Stimulated activated CD4-positive, alpha-beta T cell treated with anti-CD3 and anti-CD28 coated beads, Interleukin-1b, Interleukin-23, amount 100 ng/mL, for 1 hour (primary cell): ENCODE measurements around the gene ZNF516.

Experiments used
- DNase-seq, 2 donors: peaks; one replicate each; pipeline ENCODE4 v3.0.0-alpha.2; 2020; ENCODE audit warnings: low read depth in 2 of 2

ZNF516 gene

DNA sequence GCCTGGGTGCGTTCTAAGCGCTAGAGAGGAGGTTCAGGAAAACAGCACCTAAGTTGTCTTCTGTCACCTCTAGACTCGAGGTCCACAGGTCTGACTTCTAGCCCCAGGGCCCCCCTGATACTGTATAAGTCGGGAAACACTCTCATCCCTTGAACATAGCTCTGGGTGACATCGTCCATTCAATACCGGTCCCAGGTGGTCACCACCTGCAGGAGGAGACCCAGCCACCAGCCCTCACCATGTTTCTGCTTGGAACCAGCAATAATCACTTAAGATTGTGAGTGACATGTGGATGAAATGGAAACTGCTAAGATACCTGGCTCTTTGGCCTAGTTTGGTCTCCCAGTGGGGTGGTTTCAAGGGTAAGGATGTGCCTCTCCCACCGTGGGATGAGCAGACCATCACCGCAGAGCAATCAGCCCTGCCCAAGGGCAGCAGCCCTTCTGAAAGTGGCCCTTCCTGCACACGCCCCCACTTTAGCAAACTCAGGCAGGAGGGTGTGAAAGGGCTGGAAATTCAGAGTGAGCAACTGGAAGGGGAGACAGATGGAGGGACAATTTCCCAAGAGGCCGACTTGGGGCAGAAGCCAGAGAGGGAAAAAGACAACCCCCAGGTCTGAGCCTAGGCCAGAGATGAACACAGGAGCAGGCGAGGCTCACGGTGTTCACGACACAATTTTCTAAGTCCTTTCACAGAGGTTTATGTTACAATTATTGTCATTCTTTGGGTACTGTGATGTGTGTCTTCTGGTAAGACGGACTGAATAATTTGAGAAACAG is 95.2 kb downstream of the ZNF516 start:
- DNase-seq = no peak

DNA sequence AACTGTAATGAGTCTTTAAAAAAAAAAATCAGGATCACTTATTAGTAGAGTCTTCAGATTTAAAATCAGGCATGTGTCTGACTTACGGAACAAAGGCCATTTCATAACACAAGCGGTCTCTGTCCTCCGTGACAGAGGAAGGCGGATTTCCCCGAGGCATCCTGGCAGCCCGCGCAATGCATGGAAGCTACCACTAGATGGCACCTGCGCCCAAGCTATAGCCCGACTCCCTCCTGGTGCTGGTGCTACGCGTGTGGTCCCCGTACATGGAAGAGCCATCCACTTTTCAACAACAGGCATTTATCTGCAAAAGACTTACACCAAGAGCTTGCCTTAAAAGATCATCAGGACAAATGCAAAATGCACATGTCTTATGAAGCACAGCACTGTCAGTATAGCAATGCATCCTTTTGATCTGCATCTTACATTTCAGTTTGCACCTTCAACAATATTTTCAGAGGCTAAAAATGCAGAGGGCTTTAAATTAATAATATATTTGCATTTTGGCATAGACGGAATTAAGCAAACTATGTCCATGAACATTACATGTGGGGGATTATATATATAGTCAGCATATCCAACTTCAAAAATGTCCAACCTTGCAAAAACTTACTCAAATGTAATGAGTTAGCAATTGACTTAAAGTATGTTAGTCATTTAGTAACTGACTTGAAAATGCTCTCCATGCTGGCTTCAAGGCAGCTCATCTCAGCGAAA is 96.0 kb downstream of the ZNF516 start:
- peak; percentile 41 to 67 for DNase-seq

DNA sequence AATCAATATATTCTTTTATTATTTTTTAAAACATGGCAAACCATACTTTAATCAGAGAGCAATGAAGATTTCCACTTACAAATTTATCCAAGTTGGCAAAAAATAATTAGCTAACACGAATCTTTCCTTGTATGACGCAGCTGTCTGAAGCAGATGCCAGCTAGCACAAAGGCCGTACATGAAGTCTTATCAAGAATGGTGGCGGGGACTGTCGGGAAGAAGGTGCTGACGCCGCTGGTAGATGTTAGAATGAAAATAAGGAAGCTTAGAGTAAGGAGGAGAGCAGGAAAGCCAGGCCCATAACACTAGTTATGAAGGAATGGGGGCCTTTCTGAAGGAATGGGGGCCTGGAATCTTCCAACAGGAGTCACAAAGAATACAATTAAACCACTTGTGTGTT is 96.7 kb downstream of the ZNF516 start:
- no peak for DNase-seq

DNA sequence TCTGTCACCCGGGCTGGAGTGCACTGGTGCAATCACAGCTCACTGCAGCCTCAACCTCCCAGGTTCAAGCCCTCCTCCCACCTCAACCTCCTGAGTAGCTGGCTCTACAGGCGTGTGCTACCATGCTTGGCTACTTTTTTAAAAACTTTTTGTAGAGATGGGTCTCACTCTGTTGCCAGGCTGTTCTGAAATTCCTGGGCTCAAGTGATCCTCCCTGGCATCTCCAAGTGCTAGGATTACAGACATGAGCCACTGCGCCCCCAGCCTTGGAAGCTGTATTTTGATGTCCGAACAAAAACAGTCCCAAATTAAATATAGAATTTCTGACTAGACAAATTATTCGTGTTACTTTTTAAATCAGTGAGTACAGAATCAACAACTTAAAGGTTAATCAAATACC is 97.4 kb downstream of the ZNF516 start:
- DNase-seq = no peak

DNA sequence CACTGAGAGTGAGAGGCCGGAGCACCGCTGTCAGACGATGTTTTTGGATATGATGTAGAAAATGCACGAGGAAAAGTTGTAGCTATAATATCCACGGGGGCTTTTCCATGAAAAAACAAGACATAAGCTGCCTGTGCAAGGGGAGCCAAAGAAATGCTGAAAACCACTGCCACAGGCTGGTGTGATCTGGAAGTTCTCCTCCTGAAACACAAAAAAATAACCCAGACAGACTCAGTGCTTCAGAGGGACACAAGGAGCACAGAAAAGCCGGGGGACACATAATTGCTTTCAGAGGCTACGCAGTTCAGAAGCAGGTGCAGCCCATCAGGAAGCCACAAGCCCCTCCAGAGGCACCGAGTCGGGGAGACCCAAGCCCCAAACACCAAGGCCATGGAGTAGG is 98.2 kb downstream of the ZNF516 start:
- DNase-seq = no peak

DNA sequence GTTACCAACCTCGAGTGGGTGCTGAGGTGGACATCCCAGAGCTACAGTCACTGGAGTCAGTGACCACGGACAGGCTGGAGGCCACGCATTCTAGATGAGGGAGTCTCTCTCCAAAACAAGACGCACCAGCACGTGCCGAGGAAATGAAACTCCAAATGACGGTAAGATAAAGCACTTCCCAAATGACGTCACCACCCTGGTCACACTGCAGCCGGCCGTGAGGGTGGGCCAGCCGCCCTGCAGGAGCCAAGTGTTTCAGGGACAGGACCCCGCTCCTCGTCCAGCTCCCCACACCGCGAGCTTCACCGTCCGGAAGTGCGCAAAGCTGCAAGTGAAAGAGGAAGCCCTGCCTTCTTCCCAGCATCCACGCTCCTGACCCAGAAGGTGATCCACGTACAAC is 99.4 kb downstream of the ZNF516 start:
- DNase-seq = no peak

DNA sequence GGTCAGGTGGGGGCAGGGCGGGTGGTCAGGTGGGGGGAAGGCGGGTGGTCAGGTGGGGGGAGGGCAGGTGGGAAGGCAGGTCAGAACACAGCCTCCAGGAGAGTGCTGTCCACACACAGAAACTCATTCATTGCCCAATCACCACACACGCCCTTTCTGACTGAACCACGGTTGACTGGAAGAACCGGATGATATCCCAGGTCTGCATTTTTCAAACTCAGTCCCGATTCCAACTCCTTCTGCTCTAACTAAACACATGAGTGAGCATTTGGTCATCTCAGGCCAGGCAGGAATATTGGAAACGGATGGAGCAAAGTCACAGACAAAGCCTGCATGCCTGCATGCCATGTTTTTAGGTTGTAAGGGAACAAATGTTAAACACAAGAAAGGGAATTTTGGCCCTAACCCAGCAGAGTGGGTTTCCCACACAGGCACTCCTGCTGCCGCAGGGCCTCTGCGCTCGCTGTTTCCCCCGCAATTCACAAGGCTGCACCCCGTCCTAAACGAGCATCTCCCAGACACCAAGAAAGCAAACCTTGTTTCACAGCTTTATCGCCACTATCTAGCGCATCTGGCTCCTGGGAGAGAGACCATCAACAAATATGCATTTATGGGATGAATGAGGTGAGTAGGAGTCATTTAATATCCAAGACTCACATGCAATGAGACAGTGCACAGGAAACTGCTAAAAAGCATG is 100.1 kb downstream of the ZNF516 start:
- no peak for DNase-seq

DNA sequence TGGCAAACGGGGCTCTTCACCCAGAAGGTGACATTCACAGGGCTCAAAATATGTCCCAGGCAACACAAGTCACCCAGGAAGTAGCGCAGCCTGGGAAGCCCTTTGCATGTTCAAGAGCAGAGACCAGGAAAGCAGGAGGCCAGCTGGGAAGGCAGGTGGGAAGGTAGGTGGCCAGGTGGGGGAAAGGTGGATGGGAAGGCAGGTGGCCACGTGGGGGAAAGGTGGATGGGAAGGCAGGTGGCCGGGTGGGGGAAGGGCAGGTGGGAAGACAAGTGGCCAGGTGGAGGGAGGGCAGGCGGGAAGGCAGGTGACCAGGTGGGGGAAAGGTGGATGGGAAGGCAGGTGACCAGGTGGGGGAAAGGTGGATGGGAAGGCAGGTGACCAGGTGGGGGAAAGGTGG is 102.7 kb downstream of the ZNF516 start:
- DNase-seq = no peak

DNA sequence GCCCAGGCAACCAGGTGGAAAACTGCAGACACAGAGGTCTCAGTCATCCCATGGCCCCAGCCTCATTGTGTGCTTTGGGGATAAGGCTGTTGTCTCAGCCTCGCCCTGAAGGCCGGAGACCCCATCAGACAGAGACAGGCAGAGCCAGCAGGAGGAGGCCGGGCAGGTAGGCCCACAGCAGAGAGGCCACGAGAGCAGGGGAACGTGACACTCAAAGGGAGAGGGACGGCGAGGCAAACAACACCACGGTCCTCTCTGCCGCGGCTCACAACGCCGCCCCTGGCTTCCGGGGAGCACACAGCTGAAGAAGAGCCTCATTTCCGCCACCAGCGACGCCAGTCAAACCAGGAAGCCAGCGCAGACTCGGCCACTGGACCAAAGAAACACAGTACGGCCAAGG is 103.3 kb downstream of the ZNF516 start:
- DNase-seq = no peak

DNA sequence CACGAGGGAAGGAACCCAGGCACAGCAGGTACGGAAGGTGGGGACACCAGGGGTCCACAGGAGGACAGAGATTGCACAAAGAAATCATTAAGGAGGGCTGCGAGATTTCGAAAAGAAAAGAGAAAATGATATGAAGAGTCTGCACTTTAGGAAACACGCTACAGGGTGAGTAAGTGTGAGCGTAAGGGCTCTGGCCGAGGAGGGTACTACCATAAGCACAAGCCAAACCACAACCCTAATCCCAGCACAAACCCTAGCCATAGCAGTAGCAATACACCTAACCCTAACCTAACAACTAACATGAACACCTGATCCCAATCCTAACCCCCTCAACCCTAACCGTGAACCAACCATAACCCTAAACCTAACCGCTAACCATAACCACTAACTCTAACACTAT is 104.0 kb downstream of the ZNF516 start:
- no peak for DNase-seq

DNA sequence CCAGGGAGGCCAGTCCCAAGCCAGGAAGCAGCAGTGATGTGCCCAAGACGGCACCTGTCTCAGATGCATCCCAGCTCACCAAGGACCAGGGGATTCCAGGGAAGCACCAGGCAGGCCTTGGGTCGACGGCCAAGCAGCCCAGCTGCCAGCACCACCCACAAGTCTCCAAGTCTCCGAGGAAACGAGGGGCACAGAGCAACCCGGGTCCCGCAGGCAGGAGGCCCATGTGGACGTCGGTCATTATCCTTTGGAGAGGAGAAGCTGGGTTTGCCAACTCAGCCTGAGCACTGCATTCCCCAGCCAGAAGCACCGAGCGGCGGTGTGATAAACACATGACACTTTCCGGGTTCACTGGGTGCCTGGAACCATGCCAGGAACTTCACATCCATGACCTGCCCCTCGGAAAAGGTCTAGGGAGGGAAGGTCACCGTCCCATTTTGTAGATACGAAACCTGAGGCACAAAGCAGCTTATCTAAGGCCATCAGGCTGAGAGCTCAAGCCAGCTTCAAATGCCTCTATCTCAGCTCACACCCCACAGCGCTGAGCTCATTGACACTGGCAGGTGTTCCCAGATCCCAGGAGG is 104.5 kb downstream of the ZNF516 start:
- no peak for DNase-seq

DNA sequence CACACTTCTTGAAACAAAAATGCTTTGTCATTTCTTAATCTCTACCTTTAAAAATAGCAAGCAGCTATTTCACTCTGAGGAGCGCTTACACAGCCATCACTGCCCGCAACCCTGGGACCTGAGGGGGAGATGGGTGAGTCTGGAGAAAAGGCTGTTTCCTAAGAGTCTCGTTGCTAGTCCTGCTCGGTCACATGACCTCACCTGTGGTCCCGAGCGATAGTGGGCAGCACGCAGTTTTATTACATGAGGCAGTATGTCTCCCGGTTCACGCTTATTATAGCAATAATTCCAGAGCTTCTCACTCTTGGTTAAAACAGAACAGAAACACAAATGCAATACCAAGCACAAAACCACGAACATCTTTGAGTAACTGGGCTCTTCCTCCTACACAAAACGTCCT is 105.3 kb downstream of the ZNF516 start:
- no peak for DNase-seq

DNA sequence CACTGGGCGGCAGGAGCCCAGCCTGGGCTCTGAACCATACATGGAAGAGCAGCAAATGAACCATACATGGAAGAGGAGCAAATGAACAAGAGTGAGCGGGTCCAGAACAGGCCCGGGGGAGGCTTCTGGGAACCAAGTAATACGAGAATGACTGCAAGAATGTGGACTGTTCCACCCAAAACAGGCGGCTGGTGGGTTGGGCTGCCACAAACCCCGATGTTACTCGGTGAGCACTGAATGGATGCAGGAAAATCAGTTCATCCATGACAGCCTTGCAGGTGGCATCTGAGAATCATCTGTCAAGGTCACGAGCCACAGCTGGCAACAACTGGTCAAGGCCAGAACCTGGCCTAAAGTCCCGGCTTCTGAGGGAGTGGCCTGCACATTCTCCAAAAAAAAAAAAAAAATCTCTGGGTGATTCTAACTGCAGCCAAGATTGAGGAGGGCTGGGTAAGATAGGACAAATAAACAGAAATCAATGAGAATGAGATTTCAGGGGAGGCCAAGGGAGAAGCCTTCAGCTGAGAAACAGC is 106.1 kb downstream of the ZNF516 start:
- DNase-seq = no peak

DNA sequence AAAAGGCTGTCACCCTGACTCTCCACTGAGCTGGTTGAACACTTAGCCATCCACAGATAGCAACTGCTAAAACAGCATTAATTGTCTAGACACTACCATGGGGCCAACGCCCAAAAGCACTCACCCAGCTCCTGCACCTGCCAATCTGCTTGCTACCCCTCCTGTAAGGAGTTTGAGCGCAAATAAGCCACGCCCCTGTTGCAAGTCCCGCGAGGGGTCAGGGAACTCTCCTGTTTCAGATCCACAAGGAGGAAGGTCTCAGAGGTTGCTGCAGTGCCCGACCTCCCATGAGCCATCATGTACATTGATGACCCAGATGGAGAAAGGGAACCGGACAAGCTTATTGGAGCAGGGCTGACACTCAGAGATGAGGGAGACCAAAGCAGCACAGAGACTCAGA is 106.8 kb downstream of the ZNF516 start:
- no peak for DNase-seq

DNA sequence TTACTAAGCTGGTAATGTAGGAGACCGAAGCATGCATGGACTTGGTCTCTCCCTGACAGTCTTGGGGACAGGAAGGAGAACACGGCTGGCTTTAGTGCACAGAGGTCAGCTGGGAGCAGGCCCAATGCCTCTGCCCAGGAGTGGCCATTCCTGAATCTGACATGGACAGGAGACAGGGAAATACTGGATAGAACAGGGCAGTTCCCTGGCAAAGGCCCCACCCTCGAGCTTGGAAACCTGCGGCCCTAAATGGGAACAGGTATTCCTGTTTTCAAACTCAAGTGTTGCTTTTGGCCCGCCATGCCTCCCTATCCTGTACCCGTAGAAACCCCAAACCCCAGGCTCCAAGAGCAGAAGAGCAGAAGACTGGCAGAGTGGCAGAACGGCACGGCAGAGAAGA is 107.4 kb downstream of the ZNF516 start:
- no peak for DNase-seq

DNA sequence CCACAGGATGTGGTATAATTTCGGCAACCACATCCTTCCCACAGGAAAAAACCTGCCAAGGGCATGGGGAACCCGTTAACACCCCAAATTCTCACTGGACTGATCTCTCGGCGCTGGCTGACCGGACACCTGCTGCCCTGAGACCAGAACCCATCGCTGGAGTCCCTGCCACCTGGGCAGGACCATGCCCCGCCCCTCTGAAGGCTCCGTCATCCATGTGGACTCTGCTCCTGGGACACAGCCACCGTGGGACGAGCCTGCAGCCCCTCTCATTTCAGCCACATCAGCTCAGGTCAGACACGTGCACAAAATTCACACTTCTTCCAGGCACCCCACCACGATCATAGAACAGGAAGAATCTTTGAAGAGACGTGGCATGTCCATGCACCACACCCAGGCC is 108.2 kb downstream of the ZNF516 start:
- no peak for DNase-seq

DNA sequence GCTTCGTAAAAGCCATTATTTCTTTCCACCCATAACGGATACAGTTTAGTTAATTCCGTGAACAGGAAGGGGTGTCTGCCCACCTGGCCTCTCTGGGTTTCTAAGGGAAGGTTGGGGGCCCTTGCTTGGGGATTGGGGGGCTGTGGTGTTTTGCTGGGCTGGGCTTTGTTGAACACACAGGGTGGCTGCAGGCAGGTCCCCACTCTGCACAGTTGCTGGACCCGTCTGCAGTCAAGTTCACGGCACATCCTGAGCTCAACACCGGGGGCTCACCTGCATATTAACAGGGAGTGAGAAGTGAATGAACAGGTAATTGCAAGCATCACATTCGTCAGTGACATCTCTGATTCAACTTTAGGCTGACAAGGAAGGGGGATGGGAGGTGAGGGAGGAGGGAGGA is 109.0 kb downstream of the ZNF516 start:
- no peak for DNase-seq

DNA sequence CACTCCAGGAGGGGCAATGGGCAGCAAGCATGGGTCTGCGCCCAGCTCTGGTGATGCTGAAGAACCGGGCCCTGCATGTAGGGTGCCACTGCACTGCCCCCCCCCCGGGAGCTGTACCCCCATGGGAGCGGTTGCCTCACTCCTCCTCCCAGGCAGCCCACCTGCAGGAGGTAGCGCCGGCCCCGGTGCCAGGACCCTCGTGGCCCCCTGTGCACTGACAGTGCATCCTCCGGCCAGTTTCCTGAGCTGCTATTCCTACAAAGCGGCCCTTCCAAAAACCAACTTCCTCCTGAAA is 109.4 kb downstream of the ZNF516 start:
- DNase-seq = no peak

DNA sequence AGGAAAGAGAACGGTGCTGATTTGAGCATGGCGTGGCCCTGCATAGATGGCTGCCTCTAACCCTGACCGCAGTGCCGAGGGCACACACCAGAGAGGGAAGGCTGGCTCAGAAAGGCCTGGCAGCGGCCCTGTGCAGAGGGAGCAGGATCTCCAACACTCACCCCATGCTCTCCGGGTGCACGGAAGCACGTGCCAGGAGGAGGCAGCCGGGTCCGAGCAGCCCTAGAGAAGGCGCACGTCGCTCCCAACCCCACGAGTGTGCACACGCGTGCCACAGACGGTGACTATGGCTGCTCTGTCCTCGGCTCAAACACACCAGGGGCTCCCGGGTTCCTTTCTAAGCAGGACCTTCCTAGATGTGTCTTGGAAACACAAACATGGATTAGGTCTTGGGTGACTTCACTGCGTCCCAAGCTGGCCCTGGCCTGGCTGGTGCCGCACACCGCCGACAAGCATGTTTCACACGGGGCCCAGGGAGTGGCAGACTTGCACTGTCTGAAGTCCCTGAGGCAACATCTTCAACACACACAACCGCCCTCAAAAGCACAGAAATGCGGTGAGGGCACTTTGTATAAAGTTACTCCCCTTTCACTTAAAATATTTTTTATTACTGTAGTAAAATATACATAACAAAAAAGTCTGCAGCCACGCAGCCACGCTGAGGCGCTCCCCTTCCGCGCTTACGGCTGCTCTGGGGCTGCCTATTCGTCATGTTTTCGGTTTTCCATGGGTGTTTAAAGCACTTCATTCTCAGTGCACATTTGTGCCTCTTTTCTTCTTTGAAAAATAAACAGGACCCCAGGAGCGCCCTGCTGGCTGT is 110.0 kb downstream of the ZNF516 start:
- no peak for DNase-seq

DNA sequence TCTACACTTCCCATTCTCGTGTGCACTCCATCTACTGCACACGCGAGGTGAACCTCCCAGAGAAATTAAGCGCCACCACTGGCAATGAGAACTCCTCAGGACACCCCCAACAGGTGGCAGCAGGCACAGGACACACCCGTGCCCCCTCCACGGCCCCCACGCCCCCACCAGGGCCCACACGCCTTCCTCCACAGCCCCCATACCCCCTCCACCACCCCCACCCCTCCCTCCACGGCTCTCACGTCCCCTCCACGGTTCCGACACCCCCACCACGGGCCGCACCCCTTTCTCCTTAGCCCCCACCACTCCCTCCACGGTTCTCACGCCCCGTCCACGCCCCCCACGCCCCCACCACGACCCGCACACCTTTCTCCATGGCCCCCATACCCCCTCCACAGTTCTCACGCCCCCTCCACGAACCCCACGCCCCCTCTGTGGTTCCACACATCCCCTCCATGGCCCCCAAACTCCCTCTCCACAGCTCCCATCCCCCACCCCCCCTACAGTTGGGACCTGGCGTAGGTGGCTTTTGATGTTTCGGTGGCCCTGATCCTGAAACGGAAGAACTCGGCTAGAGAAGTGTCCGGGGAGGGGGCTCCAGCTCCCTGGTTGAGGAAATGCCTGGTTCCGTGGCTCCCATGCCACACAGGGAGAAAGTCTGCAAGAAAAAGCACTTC is 110.8 kb downstream of the ZNF516 start:
- DNase-seq = no peak

DNA sequence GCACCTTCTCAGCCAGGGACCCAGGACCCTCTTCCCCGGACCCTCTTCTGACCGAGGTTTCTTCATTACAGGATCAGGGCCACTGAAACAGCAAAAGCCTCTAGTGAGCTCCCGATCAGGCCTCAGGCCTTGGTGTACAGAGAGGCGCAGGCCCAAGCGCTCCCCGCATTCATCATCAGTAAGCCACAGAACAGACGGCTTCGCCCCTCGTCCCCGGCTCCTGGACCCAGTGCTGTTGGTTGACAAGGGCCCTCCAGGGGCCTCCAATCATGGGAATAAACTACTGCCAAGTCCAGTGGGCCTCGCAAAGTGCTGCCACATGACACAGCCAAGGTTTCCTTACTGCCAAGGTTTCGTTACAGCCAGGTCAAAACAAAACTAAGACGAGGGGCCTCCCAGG is 111.4 kb downstream of the ZNF516 start:
- DNase-seq = no peak
